Measurements from ENCODE around the gene EDIL3.

DNA sequence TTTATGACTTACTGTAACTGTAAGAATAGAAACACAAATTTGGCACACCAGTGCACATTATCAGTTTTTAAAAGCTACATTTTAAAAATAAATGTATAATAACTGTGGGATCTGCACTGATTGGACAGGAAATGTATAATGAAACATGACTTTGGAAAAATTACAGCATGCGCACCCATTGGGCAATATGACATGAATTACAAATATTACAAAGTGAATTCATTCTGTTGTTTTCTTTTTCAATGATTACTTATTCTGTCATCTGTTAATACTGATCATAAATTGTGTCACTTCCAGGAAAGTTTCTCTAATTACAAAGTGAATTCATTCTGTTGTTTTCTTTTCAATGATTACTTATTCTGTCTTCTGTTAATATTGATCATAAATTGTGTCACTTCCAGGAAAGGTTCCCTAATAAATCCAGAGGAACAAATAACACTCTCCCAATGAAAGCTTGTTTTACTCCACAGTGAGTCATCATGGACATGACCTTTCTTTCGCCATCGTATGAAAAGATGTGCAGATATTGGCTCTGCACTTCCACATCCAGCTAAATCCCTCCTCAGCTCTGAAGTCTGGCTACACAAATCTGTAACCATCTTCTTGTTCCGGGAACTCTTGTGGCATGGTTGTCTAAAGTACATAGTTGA, 367.0 kb downstream of the EDIL3 start:
- TF ChIP-seq CTCF (IDR thresholded peaks at IDR 0.05) = no peak
- no peak for TF ChIP-seq POLR2A (IDR thresholded peaks at IDR 0.05)
